Lower leg skin (tissue), 4 donors: ENCODE results near the gene CDK18. TPM values are rescaled to one million over a fixed set of nuclear protein-coding genes. Genes with fewer than 3 reads are reported as not detected.

Experiments
- DNase-seq, 2 donors: peaks; one replicate each; pipeline ENCODE4 v3.0.0-alpha.2; 2019; ENCODE audit warnings: low spot score in 2 of 2
- H3K4me3 ChIP-seq: fragments of 200-600 bp; sonication (generic); 2 replicates; pipeline ENCODE4 v1.5.1; 2017; ENCODE audit warnings: mild to moderate bottlenecking, low read depth; ENCODE audit not compliant: poor library complexity, severe bottlenecking
- POLR2A ChIP-seq, 2 donors: fragments of 450-650 bp; IDR thresholded peaks; one replicate each; pipeline ENCODE4 v1.6.1; 2016 to 2017; ENCODE audit warnings: antibody characterized with exemption in 2 of 2, mild to moderate bottlenecking in 1 of 2, moderate library complexity in 1 of 2
- WGBS, 2 donors: methylation state at CpG; one replicate each; pipeline ENCODE4 v1.1.5; 2018; 5-methylcytosine and 5-hydroxymethylcytosine counted together
- intact Hi-C: fragments of 100-400 bp; cut with DNase I; formaldehyde crosslinking; loops from one replicate; pipeline ENCODE4 v1.15.0; 2023; ENCODE audit warnings: low total_unique reads
- total RNA-seq, 4 donors: library from RNA; depleted of rRNA; stranded (reverse); fragments of >200 nt; gene quantifications; one replicate each; pipeline ENCODE4 v1.1.0, GENCODE V29; 2016
- TF ChIP-seq, protein P1 (sequence below), 3 donors: fragments of 450-650 bp; IDR thresholded peaks; one replicate each; pipeline ENCODE4 v1.5.1; 2016; ENCODE audit warnings: antibody characterized with exemption in 3 of 3, mild to moderate bottlenecking in 3 of 3, moderate library complexity in 2 of 3

The CDK18 gene
- total RNA-seq, 4 donors from 2014 or later, result 4.5 to 6.5 (median 5.1) TPM

DNA sequence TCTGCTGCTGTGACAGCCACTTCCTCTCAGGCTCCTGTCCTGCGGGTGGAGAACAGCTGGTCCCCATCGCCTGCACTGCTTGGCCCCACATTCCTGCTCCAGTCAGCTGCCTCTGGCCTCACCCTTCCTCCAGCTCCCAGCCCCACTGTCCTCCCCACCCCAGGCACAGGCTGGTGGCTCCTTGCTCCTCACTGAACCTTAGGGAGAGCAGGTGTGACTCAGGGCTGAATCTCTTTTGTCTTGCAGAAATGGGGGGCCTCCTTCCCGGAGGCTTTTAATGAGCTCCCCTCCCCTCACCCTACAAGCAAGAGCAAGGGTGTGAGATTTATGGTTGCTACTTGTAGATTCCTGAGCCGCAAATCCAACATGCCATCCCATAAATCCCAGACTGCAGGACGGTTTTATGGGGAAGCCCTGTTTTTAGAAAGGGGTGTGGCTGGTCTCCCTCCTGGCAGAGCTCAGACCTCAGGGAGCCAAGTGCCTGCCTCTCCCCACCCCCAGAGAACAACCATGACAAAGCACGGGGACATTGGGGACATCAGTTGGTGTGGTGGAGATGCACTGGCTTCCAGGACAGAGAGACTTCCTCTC is 15.2 kb downstream of the CDK18 start:
- WGBS, 2 donors, result 8 to 15% methylated on average over 6 of the region's 6 CpGs
- no peak for TF ChIP-seq POLR2A (IDR thresholded peaks at IDR 0.05)
- TF ChIP-seq, protein P1, sequence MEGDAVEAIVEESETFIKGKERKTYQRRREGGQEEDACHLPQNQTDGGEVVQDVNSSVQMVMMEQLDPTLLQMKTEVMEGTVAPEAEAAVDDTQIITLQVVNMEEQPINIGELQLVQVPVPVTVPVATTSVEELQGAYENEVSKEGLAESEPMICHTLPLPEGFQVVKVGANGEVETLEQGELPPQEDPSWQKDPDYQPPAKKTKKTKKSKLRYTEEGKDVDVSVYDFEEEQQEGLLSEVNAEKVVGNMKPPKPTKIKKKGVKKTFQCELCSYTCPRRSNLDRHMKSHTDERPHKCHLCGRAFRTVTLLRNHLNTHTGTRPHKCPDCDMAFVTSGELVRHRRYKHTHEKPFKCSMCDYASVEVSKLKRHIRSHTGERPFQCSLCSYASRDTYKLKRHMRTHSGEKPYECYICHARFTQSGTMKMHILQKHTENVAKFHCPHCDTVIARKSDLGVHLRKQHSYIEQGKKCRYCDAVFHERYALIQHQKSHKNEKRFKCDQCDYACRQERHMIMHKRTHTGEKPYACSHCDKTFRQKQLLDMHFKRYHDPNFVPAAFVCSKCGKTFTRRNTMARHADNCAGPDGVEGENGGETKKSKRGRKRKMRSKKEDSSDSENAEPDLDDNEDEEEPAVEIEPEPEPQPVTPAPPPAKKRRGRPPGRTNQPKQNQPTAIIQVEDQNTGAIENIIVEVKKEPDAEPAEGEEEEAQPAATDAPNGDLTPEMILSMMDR (IDR thresholded peaks at IDR 0.05), result no peak
- H3K4me3 ChIP-seq, result no peak overlapping the region
- intact Hi-C loops, result loop anchor here (5.0 kb wide), 2 partner anchors 32 to 167 kb away; no protein-coding TSS in a partner anchor
- DNase-seq, result no peak

DNA sequence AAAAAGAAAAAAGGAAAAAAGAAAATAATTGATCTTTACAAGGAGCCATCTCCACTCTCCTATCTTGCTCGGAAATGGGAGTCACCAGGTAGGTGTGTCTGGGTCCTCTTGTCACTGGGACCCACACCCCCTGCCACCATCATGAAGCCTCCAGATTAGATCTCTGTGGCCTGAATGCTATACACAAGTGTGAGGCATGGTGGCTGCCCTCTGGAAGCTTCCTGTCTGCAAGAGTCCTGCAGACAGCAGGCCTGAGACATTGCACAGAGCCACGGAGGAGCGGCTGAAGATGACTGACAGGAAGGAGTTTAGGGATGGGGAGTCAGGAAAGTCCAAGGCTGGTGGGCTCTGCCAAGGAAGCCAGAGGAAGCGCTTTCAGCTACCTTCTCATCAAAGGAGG is 16.2 kb downstream of the CDK18 start:
- 97 to 100% methylated on average over 4 of the region's 4 CpGs for WGBS, 2 donors
- intact Hi-C loops, result loop anchor here (5.0 kb wide), 2 partner anchors 33 to 168 kb away; no protein-coding TSS in a partner anchor

DNA sequence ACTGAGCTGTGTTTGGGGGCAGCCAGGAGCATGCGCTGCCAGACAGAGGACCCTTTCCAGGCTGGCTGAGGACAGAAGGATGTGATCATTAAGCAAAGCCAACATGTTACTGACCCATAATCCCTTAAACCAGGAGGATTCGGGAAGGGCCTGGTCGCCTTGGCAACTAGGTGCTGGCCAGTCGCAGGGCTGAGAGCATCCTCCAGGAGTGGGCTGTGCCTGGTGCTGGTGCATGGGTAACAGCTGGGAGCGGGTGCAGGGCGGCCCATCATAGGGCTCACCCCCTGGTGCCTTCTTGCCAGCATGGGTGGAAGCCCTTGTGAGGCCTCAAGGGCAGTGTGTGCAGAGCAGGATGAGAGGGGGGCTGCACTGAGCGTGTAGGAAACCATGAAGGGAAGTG is 17.2 kb downstream of the CDK18 start:
- 82 to 84% methylated on average over 6 to 7 of the region's 7 CpGs for WGBS, 2 donors
- no peak for DNase-seq
- intact Hi-C loops, result loop anchor here (5.0 kb wide), 2 partner anchors 34 to 169 kb away; no protein-coding TSS in a partner anchor
- H3K4me3 ChIP-seq, result no peak overlapping the region
- TF ChIP-seq, protein P1 (IDR thresholded peaks at IDR 0.05), result no peak
- no peak for TF ChIP-seq POLR2A (IDR thresholded peaks at IDR 0.05)

More for the DNA sequence above, 16.2 kb downstream of the CDK18 start:
- no peak overlapping the region for H3K4me3 ChIP-seq
- no peak for DNase-seq
- TF ChIP-seq POLR2A (IDR thresholded peaks at IDR 0.05), result no peak
- TF ChIP-seq, protein P1 (IDR thresholded peaks at IDR 0.05), result no peak

DNA sequence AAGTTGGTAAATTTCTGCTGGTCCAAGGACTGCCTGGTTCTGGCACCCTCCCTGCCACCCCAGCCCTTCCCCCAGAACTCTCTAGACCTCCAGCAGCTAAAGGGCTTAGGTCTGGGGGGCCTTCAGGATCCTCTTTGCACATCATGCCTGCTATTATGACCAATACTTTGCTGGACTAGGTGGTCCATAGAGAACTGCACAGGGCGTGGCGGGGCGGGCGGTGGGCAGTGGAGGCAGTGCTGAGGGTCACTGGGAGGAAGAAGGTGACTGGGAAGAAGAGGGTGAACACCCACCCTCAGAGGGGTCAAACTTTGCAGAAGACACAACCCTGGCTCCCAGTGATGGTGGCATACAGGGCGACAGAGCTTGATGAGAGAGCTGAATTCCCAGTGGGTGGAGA is 18.2 kb downstream of the CDK18 start:
- WGBS, 2 donors, result 90 to 95% methylated on average over 5 of the region's 5 CpGs
- intact Hi-C loops, result loop anchor here (5.0 kb wide), 2 partner anchors 35 to 170 kb away; no protein-coding TSS in a partner anchor
- no peak for DNase-seq
- H3K4me3 ChIP-seq, result no peak overlapping the region
- no peak for TF ChIP-seq POLR2A (IDR thresholded peaks at IDR 0.05)
- TF ChIP-seq, protein P1 (IDR thresholded peaks at IDR 0.05), result no peak

DNA sequence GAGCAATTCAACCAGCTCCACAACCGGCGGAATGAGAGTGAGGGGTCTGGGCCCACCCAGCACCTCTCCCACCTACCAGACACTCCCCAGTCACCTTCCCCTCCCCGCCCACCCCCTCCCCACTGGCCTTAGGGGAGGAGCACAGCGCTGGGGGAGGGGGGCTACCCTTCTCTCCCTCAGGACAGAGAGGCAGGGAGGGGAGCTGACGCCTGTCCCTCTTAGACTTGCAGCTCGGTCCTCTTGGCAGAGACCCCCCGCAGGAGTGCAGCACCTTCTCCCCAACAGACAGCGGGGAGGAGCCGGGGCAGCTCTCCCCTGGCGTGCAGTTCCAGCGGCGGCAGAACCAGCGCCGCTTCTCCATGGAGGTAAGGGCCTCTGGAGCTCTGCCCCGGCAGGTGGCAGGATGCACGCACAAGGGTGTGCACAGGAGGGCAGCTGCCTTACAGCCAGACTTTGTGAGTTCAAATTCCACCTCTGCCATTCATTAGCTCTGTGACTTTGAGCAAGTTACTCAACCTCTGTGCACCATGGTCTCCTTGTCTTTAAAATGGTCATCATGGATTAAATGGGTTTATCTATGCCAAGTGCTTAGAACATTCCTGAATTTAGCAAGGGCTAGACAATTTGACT is 18.9 kb downstream of the CDK18 start:
- intact Hi-C loops, result loop anchor here (5.0 kb wide), 2 partner anchors 36 to 171 kb away; no protein-coding TSS in a partner anchor
- TF ChIP-seq POLR2A (IDR thresholded peaks at IDR 0.05), result no peak
- TF ChIP-seq, protein P1 (IDR thresholded peaks at IDR 0.05), result no peak
- H3K4me3 ChIP-seq, result no peak overlapping the region
- DNase-seq, result no peak
- WGBS, 2 donors, result 75 to 86% methylated on average over 9 to 16 of the region's 16 CpGs
